ENCODE results near the gene ACOX1. TPM values are rescaled to one million over a fixed set of nuclear protein-coding genes. Genes with fewer than 3 reads are reported as not detected.

ACOX1 gene
- total RNA-seq, 4 donors from 2014 or later: 33.7 to 44.4 (median 39.1) TPM

GRCh38 chr17:75927286-75927922 is 51.6 kb downstream of the ACOX1 start:
- Histone ChIP-seq H3K36me3 (peaks cover 0 to 51% (median 0%) of the 10 kb centered on the region in 3 donors), H3K9me3 (no peaks in the 10 kb centered on the region), H3K4me3 (no peak overlapping the region), H3K27me3 (no peaks in the 10 kb centered on the region), H3K4me1 (no peaks in the 10 kb centered on the region), H3K27ac (no peak overlapping the region)
- no peak for DNase-seq (ENCODE audit: low spot score in 2 of 2)
- TF ChIP-seq CTCF (IDR thresholded peaks at IDR 0.05) (peak in 1 of 5 experiments; percentile 19), EP300 (IDR thresholded peaks at IDR 0.05) (no peak)
- WGBS, 2 donors: 72 to 78% methylated on average over 4 to 6 of the region's 6 CpGs

GRCh38 chr17:75926456-75926855 is 52.5 kb downstream of the ACOX1 start:
- H3K4me1 ChIP-seq: no peaks in the 10 kb centered on the region
- no peak overlapping the region for H3K4me3 ChIP-seq
- TF ChIP-seq EP300 (IDR thresholded peaks at IDR 0.05) (no peak), CTCF (IDR thresholded peaks at IDR 0.05) (no peak), POLR2A (IDR thresholded peaks at IDR 0.05) (no peak)
- H3K27me3 ChIP-seq: no peaks in the 10 kb centered on the region
- H3K36me3 ChIP-seq: peaks cover 0 to 60% (median 0%) of the 10 kb centered on the region in 3 donors
- no peaks in the 10 kb centered on the region for H3K9me3 ChIP-seq
- no peak overlapping the region for H3K27ac ChIP-seq
- 93 to 95% methylated on average over 4 of the region's 4 CpGs for WGBS, 2 donors
- DNase-seq (ENCODE audit: low spot score in 2 of 2): no peak

GRCh38 chr17:75925912-75926311 is 53.1 kb downstream of the ACOX1 start:
- 95 to 96% methylated on average over 12 to 15 of the region's 15 CpGs for WGBS, 2 donors
- DNase-seq (ENCODE audit: low spot score in 2 of 2): no peak
- TF ChIP-seq EP300 (IDR thresholded peaks at IDR 0.05) (no peak), CTCF (IDR thresholded peaks at IDR 0.05) (no peak), POLR2A (IDR thresholded peaks at IDR 0.05) (no peak)
- H3K27ac ChIP-seq: no peak overlapping the region
- H3K9me3 ChIP-seq: no peaks in the 10 kb centered on the region
- H3K27me3 ChIP-seq: no peaks in the 10 kb centered on the region
- no peaks in the 10 kb centered on the region for H3K4me1 ChIP-seq
- peaks cover 0 to 66% (median 0%) of the 10 kb centered on the region in 3 donors for H3K36me3 ChIP-seq
- H3K4me3 ChIP-seq: no peak overlapping the region

- no peak for DNase-seq (ENCODE audit: low spot score in 2 of 2)
- Histone ChIP-seq H3K4me1 (no peaks in the 10 kb centered on the region), H3K27ac (no peak overlapping the region), H3K36me3 (peaks cover 0 to 74% (median 0%) of the 10 kb centered on the region in 3 donors), H3K9me3 (no peaks in the 10 kb centered on the region), H3K27me3 (no peaks in the 10 kb centered on the region), H3K4me3 (no peak overlapping the region)
- WGBS, 2 donors: 89 to 91% methylated on average over 11 of the region's 11 CpGs
- no peak for TF ChIP-seq EP300 (IDR thresholded peaks at IDR 0.05)
- no peak for TF ChIP-seq CTCF (IDR thresholded peaks at IDR 0.05)
- TF ChIP-seq POLR2A (IDR thresholded peaks at IDR 0.05): no peak
Observed at GRCh38 chr17:75925103-75925502, 53.9 kb downstream of the ACOX1 start.

- H3K27ac ChIP-seq: no peak overlapping the region
- H3K36me3 ChIP-seq: peaks cover 0 to 93% (median 0%) of the 10 kb centered on the region in 3 donors
- no peak for TF ChIP-seq EP300 (IDR thresholded peaks at IDR 0.05)
- no peak for TF ChIP-seq POLR2A (IDR thresholded peaks at IDR 0.05)
- no peak for TF ChIP-seq CTCF (IDR thresholded peaks at IDR 0.05)
- no peak overlapping the region for H3K4me3 ChIP-seq
- DNase-seq (ENCODE audit: low spot score in 2 of 2): no peak
- no peaks in the 10 kb centered on the region for H3K27me3 ChIP-seq
- H3K9me3 ChIP-seq: no peaks in the 10 kb centered on the region
- no peaks in the 10 kb centered on the region for H3K4me1 ChIP-seq
- 87 to 92% methylated on average over 11 to 18 of the region's 19 CpGs for WGBS, 2 donors
Observed at GRCh38 chr17:75922963-75923874, 55.7 kb downstream of the ACOX1 start.
